Left hindlimb (tissue), 1 donor: ENCODE data around the gene APLF.

Source experiments
- DNase-seq: peaks from one replicate; pipeline ENCODE4 v3.0.0-alpha.2; 2018

Gene APLF, protein sequence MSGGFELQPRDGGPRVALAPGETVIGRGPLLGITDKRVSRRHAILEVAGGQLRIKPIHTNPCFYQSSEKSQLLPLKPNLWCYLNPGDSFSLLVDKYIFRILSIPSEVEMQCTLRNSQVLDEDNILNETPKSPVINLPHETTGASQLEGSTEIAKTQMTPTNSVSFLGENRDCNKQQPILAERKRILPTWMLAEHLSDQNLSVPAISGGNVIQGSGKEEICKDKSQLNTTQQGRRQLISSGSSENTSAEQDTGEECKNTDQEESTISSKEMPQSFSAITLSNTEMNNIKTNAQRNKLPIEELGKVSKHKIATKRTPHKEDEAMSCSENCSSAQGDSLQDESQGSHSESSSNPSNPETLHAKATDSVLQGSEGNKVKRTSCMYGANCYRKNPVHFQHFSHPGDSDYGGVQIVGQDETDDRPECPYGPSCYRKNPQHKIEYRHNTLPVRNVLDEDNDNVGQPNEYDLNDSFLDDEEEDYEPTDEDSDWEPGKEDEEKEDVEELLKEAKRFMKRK

DNA sequence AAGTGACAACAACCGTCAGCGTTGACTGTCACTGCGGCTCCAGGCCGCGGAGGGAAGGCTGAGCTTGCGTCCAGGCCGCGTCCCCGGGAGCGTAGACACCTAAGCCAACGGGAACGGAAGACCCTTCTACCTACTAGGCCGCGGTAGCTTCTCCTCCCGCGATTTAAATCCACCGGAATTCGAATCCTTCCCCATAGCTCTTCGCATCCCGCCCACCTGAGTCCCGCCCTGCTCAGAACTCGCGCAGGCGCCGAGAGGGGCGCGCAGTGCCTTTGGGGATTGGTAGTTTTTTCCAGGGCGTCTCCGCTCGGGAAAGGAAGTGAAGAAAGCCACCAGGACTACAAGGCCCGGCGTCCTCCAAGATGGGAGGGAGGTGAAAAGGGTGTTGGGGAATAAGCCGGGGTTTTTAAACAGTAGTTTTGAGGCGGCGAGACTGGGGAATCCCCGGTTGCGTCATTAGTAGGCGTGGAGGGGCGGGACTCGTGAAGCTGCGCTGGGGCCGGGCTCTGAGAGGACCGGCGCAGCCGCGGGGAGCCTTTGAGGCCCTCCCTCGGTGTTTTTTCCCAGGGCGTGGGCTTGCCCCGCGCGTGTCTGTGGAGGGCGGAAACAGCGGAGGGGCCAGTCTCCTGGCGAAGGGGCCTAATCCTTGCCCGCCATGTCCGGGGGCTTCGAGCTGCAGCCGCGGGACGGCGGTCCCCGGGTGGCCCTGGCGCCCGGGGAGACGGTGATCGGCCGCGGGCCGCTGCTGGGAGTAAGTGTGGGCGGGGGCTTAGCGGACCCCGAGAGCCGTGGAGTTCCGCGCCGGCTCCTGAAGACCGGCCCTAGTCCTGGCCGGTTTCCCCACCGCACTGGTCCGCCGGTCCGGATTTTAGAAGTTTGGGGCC, at the start of gene APLF, which contains the start of gene FBXO48:
Gene APLF, plus strand, starts transcription at position 509 of the 884 bp plus-strand sequence. Its CDS starts 147 bp downstream, at position 656.
Gene FBXO48, minus strand, starts transcription at position 218 of the 884 bp plus-strand sequence. CDS start 2,149 bp downstream, outside the sequence.
- DNase-seq = peak; percentile 99

DNA sequence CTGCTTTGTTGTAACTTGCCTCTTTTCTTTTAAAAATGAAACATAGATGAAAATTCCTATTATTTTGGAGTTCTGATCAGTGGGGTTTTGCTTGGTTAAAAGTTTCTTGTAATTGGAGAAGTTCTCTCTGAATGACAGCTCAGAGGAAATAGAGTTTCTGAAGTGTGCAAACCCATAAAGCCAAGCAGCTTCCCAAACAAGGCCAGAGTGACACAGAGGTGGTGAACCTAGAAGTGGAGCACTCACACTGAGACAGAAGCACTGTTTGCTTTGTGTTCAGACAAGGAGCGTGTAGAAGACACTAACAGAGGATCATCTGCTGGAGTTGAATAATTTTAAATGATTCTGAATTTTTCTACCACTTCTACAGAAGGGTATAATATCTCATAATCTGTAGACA, 49.5 kb upstream of the APLF start:
- DNase-seq = no peak

GRCh38 chr2:68418419-68418818, 49.0 kb upstream of the APLF start:
- DNase-seq = no peak

GRCh38 chr2:68418855-68419254, 48.5 kb upstream of the APLF start:
- DNase-seq = no peak

DNA sequence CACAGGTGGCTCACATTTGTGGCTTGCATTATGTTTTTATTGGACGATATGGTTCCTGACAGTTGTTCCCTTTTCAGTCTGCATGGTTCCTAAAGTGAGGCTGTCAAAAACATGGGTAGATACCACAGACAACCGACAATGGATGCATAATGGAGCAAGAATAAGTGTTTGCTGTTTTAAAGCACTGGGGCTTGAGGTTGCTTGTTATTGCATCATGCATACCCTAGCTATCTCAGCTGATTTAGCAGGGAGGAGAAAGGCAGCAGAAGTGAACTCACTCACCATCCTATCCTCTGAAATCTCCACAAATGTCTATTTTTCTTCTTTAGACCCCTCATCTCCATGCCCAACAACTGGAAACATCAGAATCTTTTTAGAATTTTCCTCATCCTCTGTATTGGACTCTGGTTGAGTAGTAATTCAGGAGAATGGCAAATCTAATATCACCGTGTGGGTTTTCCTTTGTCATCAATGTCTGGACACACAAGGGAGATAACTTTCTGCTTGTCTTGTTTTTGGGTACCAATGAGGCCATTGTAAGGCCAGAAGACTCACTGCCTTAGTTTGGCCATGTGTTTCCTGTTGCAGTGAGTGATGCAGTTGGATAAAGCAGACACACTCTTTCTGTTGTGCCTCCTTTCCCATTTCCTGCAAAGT, 47.0 kb upstream of the APLF start:
- DNase-seq = no peak

GRCh38 chr2:68423966-68424650, 43.3 kb upstream of the APLF start:
- DNase-seq = no peak

DNA sequence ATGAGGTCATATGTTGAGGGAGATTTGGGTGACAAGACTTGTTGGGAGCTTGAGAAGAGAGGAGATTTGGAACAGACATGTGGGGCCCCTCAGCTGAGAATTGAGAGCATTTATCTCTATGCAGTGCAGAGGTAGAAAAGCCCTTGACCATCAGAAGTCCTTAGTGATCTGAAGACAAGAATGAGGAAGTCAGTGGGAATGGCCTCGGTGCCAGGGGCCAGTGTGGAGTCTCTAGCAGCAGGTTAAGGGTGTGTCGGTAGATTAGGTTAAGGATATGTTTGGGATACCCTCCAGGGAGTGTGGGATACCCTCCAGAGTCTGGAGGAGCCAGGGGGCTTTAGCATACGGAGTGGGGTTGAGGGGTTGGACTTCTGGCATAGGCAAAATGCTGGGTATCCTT, 41.9 kb upstream of the APLF start:
- DNase-seq = no peak

- no peak for DNase-seq
Observed at GRCh38 chr2:68426446-68426845, 40.9 kb upstream of the APLF start.

DNA sequence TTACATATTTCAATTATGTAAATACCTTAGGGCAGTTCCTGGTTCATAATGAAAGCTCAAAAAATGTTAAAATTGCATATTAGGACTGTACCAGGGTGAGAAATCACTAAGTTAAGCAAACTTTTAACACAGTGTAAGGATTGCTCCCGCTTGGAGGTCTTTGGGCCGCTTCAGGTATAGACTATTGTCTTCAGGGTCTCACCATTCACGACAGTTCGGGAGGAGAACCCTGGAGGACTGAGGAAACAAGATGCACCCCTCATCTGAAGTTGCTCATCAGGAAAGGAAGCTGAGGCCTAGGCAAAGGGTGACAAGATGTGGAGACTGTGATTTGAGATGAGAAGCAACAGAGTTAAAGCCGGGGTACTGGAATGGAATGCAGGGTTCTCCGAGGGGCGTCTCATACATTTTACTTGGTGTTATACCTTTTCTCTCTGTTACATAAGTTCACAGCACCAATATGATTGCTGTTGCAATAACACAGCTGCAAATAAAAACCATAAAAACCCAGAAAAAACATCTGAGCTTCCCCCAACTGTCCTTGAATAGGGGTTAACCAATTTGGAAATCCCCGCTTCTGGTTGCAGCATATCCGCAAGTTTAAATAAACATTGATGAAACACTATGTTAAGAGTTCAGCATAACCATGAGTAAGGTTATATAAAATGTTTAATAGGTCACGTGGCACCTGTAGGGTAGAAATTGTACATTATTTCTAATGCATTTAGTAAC, 40.4 kb upstream of the APLF start:
- no peak for DNase-seq

- no peak for DNase-seq
Observed at GRCh38 chr2:68428126-68428525, 39.3 kb upstream of the APLF start.

DNA sequence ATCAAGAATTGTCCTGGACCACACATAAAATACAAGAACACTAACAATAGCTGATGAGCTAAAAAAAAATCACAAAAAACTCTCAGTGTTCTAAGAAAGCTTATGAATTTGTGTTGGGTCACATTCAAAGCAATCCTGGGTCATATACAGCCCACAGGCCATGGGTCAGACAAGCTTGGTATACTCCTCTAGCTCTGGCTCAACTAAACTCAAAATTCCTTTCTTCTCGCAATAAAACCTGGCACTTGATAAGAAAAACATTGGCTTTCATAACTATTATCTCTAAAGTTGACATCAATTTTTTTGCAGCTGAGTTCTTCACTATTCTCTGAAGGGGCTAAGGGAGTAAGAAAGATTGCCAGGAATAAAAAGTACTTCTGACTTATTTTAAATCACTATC, 38.6 kb upstream of the APLF start:
- no peak for DNase-seq

- DNase-seq = no peak
Observed at GRCh38 chr2:68429311-68429826, 38.0 kb upstream of the APLF start.

GRCh38 chr2:68431316-68431972, 35.9 kb upstream of the APLF start:
- DNase-seq = no peak

- DNase-seq = no peak
Observed at GRCh38 chr2:68432696-68433658, 34.4 kb upstream of the APLF start.

DNA sequence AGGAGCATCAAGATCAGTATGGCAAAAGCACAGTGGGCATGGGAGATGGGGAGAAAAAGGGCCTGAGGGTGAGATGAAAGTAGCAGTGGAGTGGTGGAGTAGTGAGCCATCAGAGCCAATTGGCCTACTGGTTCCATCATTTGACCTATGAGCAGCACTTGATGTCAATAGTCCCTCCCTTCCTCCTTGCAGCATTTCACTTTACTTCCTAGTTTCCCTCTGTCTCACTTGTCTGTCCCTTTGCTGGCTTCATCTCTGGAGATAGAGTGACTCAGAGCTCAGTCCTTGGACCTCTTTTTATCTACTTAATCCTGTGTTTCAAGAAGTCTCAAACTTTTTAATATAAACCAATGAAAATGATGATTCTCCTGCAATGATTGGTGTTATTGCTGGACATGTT, 32.4 kb upstream of the APLF start:
- no peak for DNase-seq

GRCh38 chr2:68435615-68436014, 31.8 kb upstream of the APLF start:
- no peak for DNase-seq

DNA sequence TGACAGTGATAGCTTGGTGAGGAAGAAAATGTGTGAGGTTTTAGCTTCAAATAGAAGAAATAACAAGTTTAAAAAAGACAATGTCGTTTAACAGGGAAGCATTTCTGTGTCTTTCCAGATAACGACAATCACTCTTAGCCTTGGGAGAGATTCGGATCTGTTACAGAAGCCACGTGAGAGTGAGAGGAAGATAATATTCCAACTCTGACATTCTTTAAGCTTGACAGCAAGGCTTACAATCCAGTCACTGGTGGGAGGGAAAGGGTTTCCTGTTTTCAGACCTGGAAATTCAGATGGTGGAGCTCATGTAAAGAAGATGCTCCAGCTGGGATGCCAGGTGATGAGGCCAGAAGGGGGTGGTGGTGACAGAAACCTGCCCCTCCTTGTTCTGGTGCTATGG, 31.1 kb upstream of the APLF start:
- DNase-seq = no peak

DNA sequence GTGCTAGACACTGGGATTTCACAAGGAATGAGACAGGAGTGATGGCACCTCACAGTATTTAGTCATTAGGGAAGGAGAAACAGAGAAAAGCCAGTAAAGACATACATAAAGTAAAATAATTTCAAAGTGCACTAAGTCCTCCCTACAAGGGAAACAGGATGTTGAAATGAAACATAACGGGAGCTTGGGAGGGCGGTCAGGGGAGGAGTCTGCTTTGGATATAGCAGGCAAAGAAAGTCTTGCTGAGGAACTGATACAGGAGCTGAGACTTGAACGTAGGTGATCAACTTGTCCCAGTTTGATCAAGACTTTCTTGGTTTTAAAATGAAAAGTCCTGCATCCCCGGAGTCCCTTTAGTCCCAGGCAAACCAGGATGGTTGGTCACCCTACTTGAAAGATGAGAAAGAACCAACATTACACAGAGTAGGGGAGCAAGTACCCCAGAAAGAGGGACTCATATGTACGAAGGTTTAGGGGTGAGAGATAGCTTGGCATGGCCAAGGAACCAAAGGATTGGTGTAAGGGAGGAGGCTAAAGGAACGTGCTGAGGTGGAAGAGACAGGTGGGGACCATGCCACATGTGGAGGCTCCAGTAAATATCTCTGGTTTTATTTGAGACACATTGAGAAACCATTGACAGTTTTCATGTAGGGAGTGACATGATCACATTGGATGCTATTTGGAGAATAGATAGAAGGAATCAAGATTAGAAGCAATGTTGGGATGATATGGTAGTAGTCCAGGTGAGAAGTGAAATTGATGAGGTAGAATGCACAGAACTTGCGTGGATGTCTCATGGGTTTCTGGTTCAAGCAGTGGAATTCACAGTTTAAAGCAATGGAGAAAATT, 28.7 kb upstream of the APLF start:
- DNase-seq = no peak
